GM21723 (cell line): ENCODE data around the gene IRAK1.
A peak's percentile ranks its signal among the peaks of the same experiment; 100 is the strongest.

Experiments
- ATAC-seq: cut with Tn5 transposase; IDR thresholded peaks from one replicate; pipeline ENCODE4 v1.9.1; 2021; ENCODE audit warnings: mild to moderate bottlenecking, moderate library complexity; ENCODE audit not compliant: unreplicated experiment

The IRAK1 gene

GRCh38 chrX:153971450-153972367 is 48.0 kb downstream of the IRAK1 start, which contains the start of gene HCFC1:
Gene HCFC1, minus strand, starts transcription at chrX:153971818. Its CDS starts 978 bp downstream, at chrX:153970840.
- peak; percentile 45 for ATAC-seq

- peak; percentile 41 for ATAC-seq
Observed at GRCh38 chrX:153971124-153971449, 48.6 kb downstream of the IRAK1 start.

- ATAC-seq: peak; percentile 10
Observed at GRCh38 chrX:153970357-153971123, 49.2 kb downstream of the IRAK1 start.

GRCh38 chrX:153969904-153970356 is 49.8 kb downstream of the IRAK1 start:
- no peak for ATAC-seq

GRCh38 chrX:153969125-153969903 is 50.4 kb downstream of the IRAK1 start:
- ATAC-seq: no peak

GRCh38 chrX:153968754-153969124 is 51.0 kb downstream of the IRAK1 start:
- no peak for ATAC-seq

GRCh38 chrX:153968255-153968654 is 51.4 kb downstream of the IRAK1 start:
- ATAC-seq: no peak

- ATAC-seq: no peak
Observed at GRCh38 chrX:153967536-153968224, 52.0 kb downstream of the IRAK1 start.

- ATAC-seq: no peak
Observed at GRCh38 chrX:153966841-153967535, 52.7 kb downstream of the IRAK1 start.

- no peak for ATAC-seq
Observed at GRCh38 chrX:153966283-153966688, 53.4 kb downstream of the IRAK1 start.

GRCh38 chrX:153965406-153965805 is 54.3 kb downstream of the IRAK1 start:
- ATAC-seq: no peak

GRCh38 chrX:153964105-153964504 is 55.6 kb downstream of the IRAK1 start:
- no peak for ATAC-seq

- ATAC-seq: no peak
Observed at GRCh38 chrX:153963546-153963945, 56.2 kb downstream of the IRAK1 start.

GRCh38 chrX:153961292-153961691 is 58.4 kb downstream of the IRAK1 start:
- ATAC-seq: no peak

- ATAC-seq: no peak
Observed at GRCh38 chrX:153960786-153961185, 58.9 kb downstream of the IRAK1 start.
